ENCODE data around the gene COL21A1. TPM values are rescaled to one million over a fixed set of nuclear protein-coding genes. Genes with fewer than 3 reads are reported as not detected.
"Not testable (repeated sequence)": the region's sequence is repeated elsewhere in the genome, so short reads cannot be mapped to it uniquely, and the experiment has no call there.

Gene COL21A1
- polyA plus RNA-seq (ENCODE audit: insufficient read length in 4 of 4), result 100 to 1,000 TPM; 110 to 154 (median 128) TPM

- DNase-seq (ENCODE audit: low read depth in 4 of 4, low spot score in 3 of 4), result peak in 1 of 4 donors; percentile 44
These were observed at the start of gene COL21A1 for GRCh38 chr6:56246881-56247653. COL21A1 (minus strand) TSS chr6:56247580; CDS start chr6:56182618, 64,962 bp downstream.

GRCh38 chr6:56293781-56294180 lies 46.4 kb upstream of the COL21A1 start:
- DNase-seq (ENCODE audit: low read depth in 4 of 4, low spot score in 3 of 4), result no peak

GRCh38 chr6:56292505-56293181 lies 45.3 kb upstream of the COL21A1 start:
- DNase-seq (ENCODE audit: low read depth in 4 of 4, low spot score in 3 of 4), result peak; percentile 34 to 51 (median 46)

- DNase-seq (ENCODE audit: low read depth in 4 of 4, low spot score in 3 of 4), result no peak
These were observed 44.0 kb upstream of the COL21A1 start for GRCh38 chr6:56291302-56291917.

GRCh38 chr6:56289721-56290120 lies 42.3 kb upstream of the COL21A1 start:
- DNase-seq (ENCODE audit: low read depth in 4 of 4, low spot score in 3 of 4), result no peak

- no peak for DNase-seq (ENCODE audit: low read depth in 4 of 4, low spot score in 3 of 4)
These were observed 41.0 kb upstream of the COL21A1 start for GRCh38 chr6:56288347-56288746.

GRCh38 chr6:56282391-56282790 lies 35.0 kb upstream of the COL21A1 start:
- no peak for DNase-seq (ENCODE audit: low read depth in 4 of 4, low spot score in 3 of 4)

GRCh38 chr6:56280126-56280525 lies 32.7 kb upstream of the COL21A1 start:
- DNase-seq (ENCODE audit: low read depth in 4 of 4, low spot score in 3 of 4), result no peak

- DNase-seq (ENCODE audit: low read depth in 4 of 4, low spot score in 3 of 4), result no peak
These were observed 32.1 kb upstream of the COL21A1 start for GRCh38 chr6:56279331-56280080.

- no peak for DNase-seq (ENCODE audit: low read depth in 4 of 4, low spot score in 3 of 4)
These were observed 30.8 kb upstream of the COL21A1 start for GRCh38 chr6:56278171-56278591.

GRCh38 chr6:56270812-56271441 lies 23.5 kb upstream of the COL21A1 start:
- DNase-seq (ENCODE audit: low read depth in 4 of 4, low spot score in 3 of 4), result no peak

GRCh38 chr6:56268266-56268665 lies 20.9 kb upstream of the COL21A1 start:
- DNase-seq (ENCODE audit: low read depth in 4 of 4, low spot score in 3 of 4), result no peak

- DNase-seq (ENCODE audit: low read depth in 4 of 4, low spot score in 3 of 4), result no peak
These were observed 18.6 kb upstream of the COL21A1 start for GRCh38 chr6:56266011-56266410.

GRCh38 chr6:56263596-56264315 lies 16.4 kb upstream of the COL21A1 start:
- no peak for DNase-seq (ENCODE audit: low read depth in 4 of 4, low spot score in 3 of 4)

- not testable (repeated sequence) for DNase-seq (ENCODE audit: low read depth in 4 of 4, low spot score in 3 of 4)
These were observed 13.2 kb upstream of the COL21A1 start for GRCh38 chr6:56260593-56260992.

GRCh38 chr6:56259234-56260077 lies 12.1 kb upstream of the COL21A1 start:
- DNase-seq (ENCODE audit: low read depth in 4 of 4, low spot score in 3 of 4), result peak in 1 of 4 donors; percentile 43

GRCh38 chr6:56255349-56255748 lies 8.0 kb upstream of the COL21A1 start:
- no peak for DNase-seq (ENCODE audit: low read depth in 4 of 4, low spot score in 3 of 4)

GRCh38 chr6:56250266-56250665 lies 2.9 kb upstream of the COL21A1 start:
- no peak for DNase-seq (ENCODE audit: low read depth in 4 of 4, low spot score in 3 of 4)

- DNase-seq (ENCODE audit: low read depth in 4 of 4, low spot score in 3 of 4), result no peak
These were observed 308 bp upstream of the COL21A1 start for GRCh38 chr6:56247654-56248122.

Data from right renal pelvis (tissue), 4 donors.